Measurements from ENCODE around the gene TMEM108. TPM values are rescaled to one million over a fixed set of nuclear protein-coding genes. Genes with fewer than 3 reads are reported as not detected.

TMEM108 gene
- polyA plus RNA-seq, 1 donor from 2014 or later, result not detected

DNA sequence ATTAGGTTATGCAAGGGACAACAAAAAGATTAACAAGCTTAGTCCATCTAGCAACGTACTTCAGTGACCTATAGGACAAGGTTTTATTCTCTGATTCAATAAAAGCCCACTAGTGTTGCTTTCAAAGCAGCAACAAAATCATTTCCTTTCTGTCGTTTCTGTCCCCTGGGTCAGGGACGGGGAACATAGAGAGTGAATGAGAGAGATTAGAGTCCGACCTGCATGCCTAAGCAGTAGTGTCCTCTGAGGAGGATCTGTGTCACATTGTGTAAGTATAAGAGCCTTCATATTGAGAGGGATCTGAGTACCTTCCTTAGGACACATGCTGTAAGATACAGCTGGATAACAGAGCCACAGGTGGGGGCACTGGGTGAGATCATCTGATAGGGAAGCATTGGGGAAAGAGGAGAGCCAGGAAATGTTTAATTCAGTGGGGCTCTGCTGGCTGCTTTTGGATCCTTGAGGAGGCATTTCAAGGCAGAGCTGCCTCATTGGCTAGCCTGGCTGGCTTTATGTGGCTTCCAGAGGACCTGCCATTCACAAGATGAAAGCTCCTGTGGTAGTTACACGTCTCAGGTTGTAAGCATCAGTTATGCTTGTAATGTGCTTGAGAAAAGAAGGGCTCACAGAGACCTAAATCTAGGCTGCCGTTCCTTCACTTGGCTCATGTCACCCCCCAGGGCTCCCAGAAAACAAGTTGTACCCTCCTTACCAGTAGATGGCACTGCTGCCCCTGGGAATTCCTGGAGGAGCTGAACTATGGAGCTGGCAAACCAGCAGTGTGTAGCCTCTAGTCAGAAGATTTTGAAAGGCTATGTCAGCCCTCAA lies 2.7 kb downstream of the TMEM108 start:
- H3K4me1 Mint-ChIP-seq, result peaks cover 0 to 7% (median 3%) of the 10 kb centered on the region in 3 donors
- peaks cover 35% of the 10 kb centered on the region for H3K27me3 Mint-ChIP-seq
- H3K27ac Mint-ChIP-seq, result no peak overlapping the region
- H3K9me3 Mint-ChIP-seq, result peaks cover 0 to 1% (median 0%) of the 10 kb centered on the region in 3 donors
- no peak overlapping the region for H3K4me3 Mint-ChIP-seq
- H3K36me3 Mint-ChIP-seq, result no peaks in the 10 kb centered on the region

DNA sequence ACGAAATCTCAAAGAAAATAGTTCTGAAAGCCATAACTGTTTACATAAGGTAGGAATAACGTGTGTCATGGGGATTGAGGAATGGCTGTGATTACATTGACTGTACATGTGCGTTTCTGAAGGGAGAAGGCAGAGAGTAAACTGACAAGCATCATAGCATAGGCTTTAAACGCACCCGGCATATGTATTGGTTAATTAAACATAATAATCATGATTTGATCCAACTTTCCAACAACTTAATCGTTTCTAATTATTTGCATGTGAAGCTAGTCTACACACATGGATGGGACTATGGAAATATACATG lies 3.3 kb downstream of the TMEM108 start:
- Mint-ChIP-seq H3K27ac (no peak overlapping the region), H3K4me3 (no peak overlapping the region), H3K4me1 (peaks cover 0 to 7% (median 3%) of the 10 kb centered on the region in 3 donors), H3K36me3 (no peaks in the 10 kb centered on the region), H3K9me3 (peaks cover 0 to 1% (median 0%) of the 10 kb centered on the region in 3 donors), H3K27me3 (peaks cover 34% of the 10 kb centered on the region)

DNA sequence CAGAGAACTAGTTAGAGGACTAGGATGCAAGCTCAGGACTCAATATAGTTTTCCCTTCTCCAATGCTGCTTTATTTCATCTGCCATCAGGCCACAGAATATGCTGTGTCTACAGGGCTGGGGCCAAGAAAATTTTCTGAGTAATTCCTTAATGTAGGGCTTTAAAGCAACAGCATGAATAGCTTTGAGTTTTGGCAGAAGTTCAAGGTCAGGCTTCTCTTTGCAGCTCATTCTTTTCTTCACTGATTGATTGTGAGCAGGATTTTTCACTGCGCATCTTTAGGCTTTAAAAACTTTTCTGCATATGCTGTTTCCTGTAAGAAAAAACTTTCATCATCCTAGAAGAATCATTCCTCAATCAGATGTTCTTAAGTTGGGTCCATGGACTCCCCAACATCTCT lies 4.6 kb downstream of the TMEM108 start:
- no peaks in the 10 kb centered on the region for H3K9me3 Mint-ChIP-seq
- no peaks in the 10 kb centered on the region for H3K36me3 Mint-ChIP-seq
- H3K27ac Mint-ChIP-seq, result no peak overlapping the region
- no peak overlapping the region for H3K4me3 Mint-ChIP-seq
- H3K4me1 Mint-ChIP-seq, result peaks cover 0 to 5% (median 0%) of the 10 kb centered on the region in 3 donors
- peaks cover 22% of the 10 kb centered on the region for H3K27me3 Mint-ChIP-seq

GRCh38 chr3:133047980-133048379 lies 9.8 kb downstream of the TMEM108 start:
- no peak overlapping the region for H3K27ac Mint-ChIP-seq
- H3K36me3 Mint-ChIP-seq, result no peaks in the 10 kb centered on the region
- H3K27me3 Mint-ChIP-seq, result peaks cover 2% of the 10 kb centered on the region
- H3K4me3 Mint-ChIP-seq, result no peak overlapping the region
- no peaks in the 10 kb centered on the region for H3K4me1 Mint-ChIP-seq
- peaks cover 0 to 2% (median 0%) of the 10 kb centered on the region in 3 donors for H3K9me3 Mint-ChIP-seq

DNA sequence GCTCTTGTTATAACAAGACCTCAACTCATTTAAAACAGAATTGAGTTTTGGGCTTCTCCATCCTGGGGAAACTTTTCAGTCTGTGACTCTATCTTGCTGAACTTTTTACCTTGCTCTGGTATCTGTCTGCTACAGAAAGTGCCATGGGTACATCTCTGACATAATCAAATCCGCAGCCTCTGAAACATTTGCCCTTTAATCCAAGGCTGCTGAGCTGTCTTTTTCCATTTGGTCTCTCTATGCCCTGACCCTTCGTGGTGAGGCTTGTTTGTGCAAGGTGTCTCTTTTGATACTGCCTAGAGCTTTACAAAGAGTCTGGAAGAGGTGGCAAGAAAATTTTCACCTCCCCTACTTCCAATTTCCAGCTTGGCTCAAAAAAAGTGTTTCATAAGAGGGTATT lies 11.3 kb downstream of the TMEM108 start:
- Mint-ChIP-seq H3K27ac (no peak overlapping the region), H3K9me3 (peaks cover 0 to 2% (median 0%) of the 10 kb centered on the region in 3 donors)

DNA sequence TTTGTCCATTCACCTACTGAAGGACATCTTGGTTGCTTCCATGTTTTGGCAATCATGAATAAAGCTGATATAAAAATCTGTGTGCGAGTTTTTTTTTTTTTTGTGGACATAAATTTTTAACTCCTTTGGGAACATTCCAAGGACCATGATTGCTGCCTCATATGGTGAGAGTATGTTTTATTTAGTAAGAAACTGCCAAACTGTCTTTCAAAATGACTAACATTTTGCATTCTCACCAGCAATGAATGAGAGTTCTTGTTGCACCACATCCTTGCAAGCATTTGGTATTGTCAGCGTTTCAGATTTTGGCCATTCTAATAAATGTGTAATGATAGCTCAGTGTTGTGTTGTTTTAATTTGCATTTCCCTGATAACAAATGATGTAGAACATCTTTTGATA lies 12.7 kb downstream of the TMEM108 start:
- H3K4me1 Mint-ChIP-seq, result no peaks in the 10 kb centered on the region
- H3K27ac Mint-ChIP-seq, result no peak overlapping the region
- no peaks in the 10 kb centered on the region for H3K36me3 Mint-ChIP-seq
- H3K4me3 Mint-ChIP-seq, result no peak overlapping the region
- H3K9me3 Mint-ChIP-seq, result peaks cover 0 to 2% (median 0%) of the 10 kb centered on the region in 3 donors
- H3K27me3 Mint-ChIP-seq, result peaks cover 2% of the 10 kb centered on the region

More for the DNA sequence above, 11.3 kb downstream of the TMEM108 start:
- no peaks in the 10 kb centered on the region for H3K4me1 Mint-ChIP-seq
- H3K27me3 Mint-ChIP-seq, result peaks cover 2% of the 10 kb centered on the region
- no peaks in the 10 kb centered on the region for H3K36me3 Mint-ChIP-seq
- H3K4me3 Mint-ChIP-seq, result no peak overlapping the region

GRCh38 chr3:133053532-133053931 lies 15.3 kb downstream of the TMEM108 start:
- Mint-ChIP-seq H3K36me3 (no peaks in the 10 kb centered on the region), H3K4me3 (no peak overlapping the region), H3K27me3 (peaks cover 2% of the 10 kb centered on the region), H3K9me3 (peaks cover 0 to 2% (median 0%) of the 10 kb centered on the region in 3 donors), H3K4me1 (no peaks in the 10 kb centered on the region), H3K27ac (no peak overlapping the region)

GRCh38 chr3:133054586-133054985 lies 16.4 kb downstream of the TMEM108 start:
- peaks cover under 1% of the 10 kb centered on the region for H3K27me3 Mint-ChIP-seq
- H3K27ac Mint-ChIP-seq, result no peak overlapping the region
- H3K9me3 Mint-ChIP-seq, result peaks cover 0 to 2% (median 0%) of the 10 kb centered on the region in 3 donors
- H3K4me3 Mint-ChIP-seq, result no peak overlapping the region
- no peaks in the 10 kb centered on the region for H3K4me1 Mint-ChIP-seq
- H3K36me3 Mint-ChIP-seq, result no peaks in the 10 kb centered on the region

- no peaks in the 10 kb centered on the region for H3K4me1 Mint-ChIP-seq
- no peak overlapping the region for H3K27ac Mint-ChIP-seq
- no peaks in the 10 kb centered on the region for H3K36me3 Mint-ChIP-seq
- no peak overlapping the region for H3K4me3 Mint-ChIP-seq
- H3K9me3 Mint-ChIP-seq, result peaks cover 0 to 2% (median 0%) of the 10 kb centered on the region in 3 donors
- peaks cover 1% of the 10 kb centered on the region for H3K27me3 Mint-ChIP-seq
Measured at GRCh38 chr3:133055339-133055738, 17.1 kb downstream of the TMEM108 start.

DNA sequence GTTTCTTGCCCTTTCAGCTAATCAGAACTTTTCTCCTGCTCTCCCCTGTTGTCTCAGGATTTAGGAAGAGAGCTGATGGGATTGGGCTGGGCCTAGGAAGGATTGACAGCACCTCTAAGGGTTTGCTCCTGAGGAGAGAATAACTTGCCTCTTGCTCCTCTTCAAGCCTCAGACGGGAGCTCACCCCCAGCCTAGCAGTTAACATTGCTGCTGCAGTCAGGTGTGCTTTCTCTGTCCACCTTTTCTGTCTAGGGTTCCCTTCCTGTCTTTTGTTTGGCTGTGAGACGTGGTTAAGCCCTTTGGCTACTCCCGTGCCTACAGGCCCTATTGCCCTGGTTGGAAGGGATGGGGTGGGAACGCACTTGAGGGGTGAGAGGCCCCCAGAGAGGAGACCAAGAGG lies 20.1 kb downstream of the TMEM108 start:
- Mint-ChIP-seq H3K27me3 (peaks cover 3% of the 10 kb centered on the region), H3K9me3 (no peaks in the 10 kb centered on the region), H3K36me3 (no peaks in the 10 kb centered on the region), H3K4me1 (no peaks in the 10 kb centered on the region), H3K27ac (no peak overlapping the region), H3K4me3 (no peak overlapping the region)

DNA sequence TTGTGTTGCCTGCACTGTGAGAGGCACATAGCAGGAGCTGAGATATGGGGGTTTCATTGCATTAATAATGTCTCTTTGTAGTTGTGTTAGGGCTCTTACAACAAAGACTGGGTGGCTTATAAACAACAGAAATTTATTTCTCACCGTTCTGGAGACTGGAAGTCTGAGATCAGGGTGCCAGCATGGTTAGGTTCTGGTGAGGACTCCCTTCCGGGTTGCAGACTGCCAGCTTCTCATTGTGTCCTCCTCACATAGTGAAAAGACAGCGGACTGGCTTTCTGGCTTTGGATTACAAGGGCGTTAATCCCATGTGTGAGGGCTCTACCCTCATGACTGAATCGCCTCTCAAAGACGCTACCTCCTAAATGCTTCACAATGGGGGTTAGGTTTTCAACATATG lies 20.6 kb downstream of the TMEM108 start:
- H3K36me3 Mint-ChIP-seq, result no peaks in the 10 kb centered on the region
- no peaks in the 10 kb centered on the region for H3K4me1 Mint-ChIP-seq
- H3K4me3 Mint-ChIP-seq, result no peak overlapping the region
- peaks cover 3% of the 10 kb centered on the region for H3K27me3 Mint-ChIP-seq
- no peaks in the 10 kb centered on the region for H3K9me3 Mint-ChIP-seq
- H3K27ac Mint-ChIP-seq, result no peak overlapping the region

GRCh38 chr3:133065193-133065961 lies 27.2 kb downstream of the TMEM108 start:
- Mint-ChIP-seq H3K27ac (no peak overlapping the region), H3K4me3 (no peak overlapping the region), H3K9me3 (no peaks in the 10 kb centered on the region), H3K36me3 (no peaks in the 10 kb centered on the region), H3K27me3 (peaks cover 2% of the 10 kb centered on the region), H3K4me1 (no peaks in the 10 kb centered on the region)

DNA sequence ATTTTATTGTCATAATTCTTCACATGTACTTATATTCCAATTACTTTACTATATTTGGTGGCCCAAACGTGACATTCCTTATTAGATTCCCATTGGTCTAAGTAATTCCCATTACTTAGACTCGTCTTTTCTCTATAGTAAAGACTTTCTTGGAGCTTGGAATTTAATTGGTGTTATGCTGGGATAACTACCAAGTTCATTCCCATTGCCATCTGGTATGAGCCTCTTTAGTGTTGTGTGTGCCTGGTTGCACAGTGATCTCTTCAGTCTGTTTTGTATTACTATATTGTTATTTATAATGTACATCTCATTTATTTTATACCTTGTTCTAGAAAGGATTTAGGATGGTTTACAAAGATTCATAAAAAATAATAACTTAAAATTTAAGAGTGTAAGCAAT lies 27.8 kb downstream of the TMEM108 start:
- H3K9me3 Mint-ChIP-seq, result no peaks in the 10 kb centered on the region
- H3K36me3 Mint-ChIP-seq, result no peaks in the 10 kb centered on the region
- no peak overlapping the region for H3K4me3 Mint-ChIP-seq
- H3K27me3 Mint-ChIP-seq, result peaks cover 2% of the 10 kb centered on the region
- no peak overlapping the region for H3K27ac Mint-ChIP-seq
- no peaks in the 10 kb centered on the region for H3K4me1 Mint-ChIP-seq

- H3K27me3 Mint-ChIP-seq, result no peaks in the 10 kb centered on the region
- no peaks in the 10 kb centered on the region for H3K4me1 Mint-ChIP-seq
- no peaks in the 10 kb centered on the region for H3K9me3 Mint-ChIP-seq
- H3K36me3 Mint-ChIP-seq, result no peaks in the 10 kb centered on the region
- no peak overlapping the region for H3K4me3 Mint-ChIP-seq
- peak overlapping the region in 1 of 3 donors; percentile 29 for H3K27ac Mint-ChIP-seq
Measured at GRCh38 chr3:133069556-133070286, 31.5 kb downstream of the TMEM108 start.

GRCh38 chr3:133074977-133075376 lies 36.8 kb downstream of the TMEM108 start:
- H3K36me3 Mint-ChIP-seq, result no peaks in the 10 kb centered on the region
- H3K4me1 Mint-ChIP-seq, result no peaks in the 10 kb centered on the region
- H3K9me3 Mint-ChIP-seq, result no peaks in the 10 kb centered on the region

More at GRCh38 chr3:133074977-133075376, 36.8 kb downstream of the TMEM108 start:
- H3K4me3 Mint-ChIP-seq, result no peak overlapping the region
- peaks cover 2% of the 10 kb centered on the region for H3K27me3 Mint-ChIP-seq
- peak overlapping the region in 1 of 3 donors; percentile 14 for H3K27ac Mint-ChIP-seq
